ENCODE data around the gene SRSF2. TPM values are rescaled to one million over a fixed set of nuclear protein-coding genes. Genes with fewer than 3 reads are reported as not detected.
"Not testable (repeated sequence)": the region's sequence is repeated elsewhere in the genome, so short reads cannot be mapped to it uniquely, and the experiment has no call there.

SRSF2 gene
- total RNA-seq, 2 donors from 2014 or later = 254 to 438 TPM

- Mint-ChIP-seq H3K4me1 (peaks cover 29% of the 10 kb centered on the region), H3K9me3 (no peaks in the 10 kb centered on the region), H3K27me3 (no peaks in the 10 kb centered on the region), H3K36me3 (ENCODE audit: low read depth) (peaks cover 100% of the 10 kb centered on the region), H3K4me3 (no peak overlapping the region), H3K27ac (no peak overlapping the region)
- no peak for ATAC-seq (replicated peaks)
Observed at GRCh38 chr17:76718516-76718915, 18.6 kb downstream of the SRSF2 start.

- H3K36me3 Mint-ChIP-seq (ENCODE audit: low read depth) = peaks cover 95% of the 10 kb centered on the region
- H3K4me3 Mint-ChIP-seq = peak overlapping the region; percentile 67
- peak overlapping the region; percentile 84 for H3K27ac Mint-ChIP-seq
- peaks cover 31% of the 10 kb centered on the region for H3K4me1 Mint-ChIP-seq
- H3K27me3 Mint-ChIP-seq = no peaks in the 10 kb centered on the region
- ATAC-seq (replicated peaks) = no peak
- no peaks in the 10 kb centered on the region for H3K9me3 Mint-ChIP-seq
Observed at GRCh38 chr17:76716839-76717215, 20.3 kb downstream of the SRSF2 start.

DNA sequence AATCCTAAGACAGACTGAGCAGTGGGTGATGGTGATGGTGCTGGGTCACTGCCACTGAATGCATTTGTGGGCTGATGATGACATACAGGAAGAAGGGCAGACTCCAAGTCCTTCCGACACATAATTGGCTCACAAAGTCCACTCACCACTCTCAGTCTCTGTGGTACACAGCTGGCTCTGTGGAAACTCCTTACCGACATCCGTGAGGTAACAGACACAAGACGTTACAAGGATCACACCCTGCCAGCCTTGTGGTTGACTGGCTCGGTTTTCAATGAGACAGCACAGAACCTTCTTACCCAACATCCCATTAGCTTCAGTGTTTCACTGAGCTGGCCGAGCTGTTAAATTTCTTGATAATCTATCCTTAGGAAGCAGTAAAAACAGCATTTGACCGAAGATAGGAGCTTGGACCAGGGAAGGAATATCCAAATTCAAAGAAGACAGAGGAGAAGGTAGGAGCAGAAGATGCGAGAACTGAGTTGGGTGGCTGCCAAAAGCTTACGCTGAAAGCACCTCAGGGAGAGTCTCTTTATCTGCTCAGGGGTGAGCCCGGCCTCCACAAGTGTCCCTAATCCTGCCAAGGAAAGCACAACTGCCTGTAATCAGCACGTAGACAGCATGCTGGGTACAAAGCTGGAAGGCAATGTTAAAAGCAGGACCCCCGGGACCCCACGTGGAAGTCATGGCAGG, 20.8 kb downstream of the SRSF2 start:
- Mint-ChIP-seq H3K4me1 (peaks cover 27% of the 10 kb centered on the region), H3K4me3 (peak overlapping the region; percentile 67), H3K27me3 (no peaks in the 10 kb centered on the region), H3K9me3 (no peaks in the 10 kb centered on the region), H3K36me3 (ENCODE audit: low read depth) (peaks cover 94% of the 10 kb centered on the region), H3K27ac (peak overlapping the region; percentile 84)
- peak; percentile 94 for ATAC-seq (replicated peaks)

DNA sequence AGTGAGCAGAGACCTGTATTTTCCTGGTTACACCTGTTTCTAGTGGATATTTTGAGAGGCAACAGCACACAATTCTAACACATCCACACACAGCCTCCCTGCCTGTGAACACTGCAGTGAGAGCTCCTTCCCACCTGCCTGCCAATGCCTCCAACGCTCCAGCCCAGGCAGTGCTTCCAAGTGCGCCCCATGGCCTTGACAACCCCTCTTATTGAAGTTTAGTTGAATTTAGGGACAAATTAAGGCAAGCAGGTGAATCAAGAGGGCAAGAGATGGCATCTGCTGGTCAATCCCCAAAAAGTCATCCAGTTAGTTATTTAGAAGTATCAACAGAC, 21.7 kb downstream of the SRSF2 start:
- H3K4me1 Mint-ChIP-seq = peaks cover 27% of the 10 kb centered on the region
- no peaks in the 10 kb centered on the region for H3K9me3 Mint-ChIP-seq
- H3K27me3 Mint-ChIP-seq = no peaks in the 10 kb centered on the region
- H3K27ac Mint-ChIP-seq = peak overlapping the region; percentile 84
- H3K4me3 Mint-ChIP-seq = peak overlapping the region; percentile 67
- no peak for ATAC-seq (replicated peaks)
- peaks cover 86% of the 10 kb centered on the region for H3K36me3 Mint-ChIP-seq (ENCODE audit: low read depth)

DNA sequence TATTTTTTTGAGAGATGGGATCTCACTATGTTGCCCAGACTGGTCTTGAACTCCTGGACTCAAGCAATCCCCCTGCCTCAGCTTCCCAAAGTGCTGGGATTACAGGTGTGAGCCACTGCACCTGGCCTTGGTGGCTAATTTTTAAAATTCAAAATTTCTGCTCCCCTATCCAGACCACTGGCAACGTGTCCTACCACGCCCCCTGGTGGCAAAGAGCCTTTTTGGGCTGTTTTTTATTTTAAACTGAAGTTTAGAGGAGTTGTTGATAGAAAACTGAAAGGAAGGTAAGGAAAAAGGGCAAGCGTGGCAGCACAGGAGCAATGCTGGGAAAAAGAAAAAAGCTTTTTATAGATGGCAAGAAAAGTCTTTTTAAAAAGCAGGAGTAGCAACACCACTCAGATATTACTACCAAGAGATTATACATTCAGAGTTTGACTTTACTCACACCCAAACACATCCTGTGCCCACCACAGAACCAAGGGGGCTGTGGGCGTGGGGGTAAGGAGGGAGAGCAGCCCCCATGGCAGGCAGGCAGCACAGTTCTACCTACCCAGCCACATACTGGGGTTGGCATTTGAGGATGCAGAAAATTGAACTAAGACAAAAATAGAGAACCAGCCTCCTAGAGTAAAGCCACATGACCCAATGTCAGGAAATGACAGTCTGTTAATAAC, 22.2 kb downstream of the SRSF2 start:
- Mint-ChIP-seq H3K4me3 (peak overlapping the region; percentile 67), H3K36me3 (ENCODE audit: low read depth) (peaks cover 81% of the 10 kb centered on the region), H3K27me3 (no peaks in the 10 kb centered on the region), H3K4me1 (peaks cover 27% of the 10 kb centered on the region), H3K9me3 (no peaks in the 10 kb centered on the region), H3K27ac (peak overlapping the region; percentile 60)
- ATAC-seq (replicated peaks) = no peak

DNA sequence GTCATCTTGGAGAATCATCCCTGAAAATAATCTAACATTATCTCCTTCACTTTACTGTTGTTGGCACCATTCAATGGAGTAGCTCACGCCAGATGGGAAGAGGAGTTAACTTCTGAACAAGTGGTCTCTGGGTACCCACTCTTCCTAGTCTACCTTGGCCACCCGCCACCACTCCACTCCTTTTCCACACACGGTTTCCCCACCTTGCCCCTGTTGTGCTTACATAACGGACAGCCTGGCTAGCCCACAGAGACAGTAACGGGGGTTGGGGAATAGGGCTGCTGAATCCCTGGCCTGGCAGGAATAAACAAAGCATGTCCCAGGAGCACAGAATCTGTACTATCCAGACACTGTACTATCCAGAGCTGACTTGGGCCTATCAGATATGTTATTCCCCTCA, 22.8 kb downstream of the SRSF2 start:
- Mint-ChIP-seq H3K27me3 (no peaks in the 10 kb centered on the region), H3K9me3 (no peaks in the 10 kb centered on the region), H3K27ac (peak overlapping the region; percentile 60), H3K4me1 (peaks cover 27% of the 10 kb centered on the region), H3K4me3 (no peak overlapping the region), H3K36me3 (ENCODE audit: low read depth) (peaks cover 75% of the 10 kb centered on the region)
- ATAC-seq (replicated peaks) = no peak

- peaks cover 69% of the 10 kb centered on the region for H3K36me3 Mint-ChIP-seq (ENCODE audit: low read depth)
- H3K4me3 Mint-ChIP-seq = no peak overlapping the region
- no peak for ATAC-seq (replicated peaks)
- H3K9me3 Mint-ChIP-seq = no peaks in the 10 kb centered on the region
- no peaks in the 10 kb centered on the region for H3K27me3 Mint-ChIP-seq
- H3K4me1 Mint-ChIP-seq = peaks cover 27% of the 10 kb centered on the region
- H3K27ac Mint-ChIP-seq = no peak overlapping the region
Observed at GRCh38 chr17:76713765-76714164, 23.4 kb downstream of the SRSF2 start.

- Mint-ChIP-seq H3K4me1 (peaks cover 27% of the 10 kb centered on the region), H3K36me3 (ENCODE audit: low read depth) (peaks cover 55% of the 10 kb centered on the region)
- not testable (repeated sequence) for H3K9me3 Mint-ChIP-seq; ATAC-seq (replicated peaks); H3K27me3 Mint-ChIP-seq; H3K27ac Mint-ChIP-seq; H3K4me3 Mint-ChIP-seq
Observed at GRCh38 chr17:76712321-76712720, 24.8 kb downstream of the SRSF2 start.

DNA sequence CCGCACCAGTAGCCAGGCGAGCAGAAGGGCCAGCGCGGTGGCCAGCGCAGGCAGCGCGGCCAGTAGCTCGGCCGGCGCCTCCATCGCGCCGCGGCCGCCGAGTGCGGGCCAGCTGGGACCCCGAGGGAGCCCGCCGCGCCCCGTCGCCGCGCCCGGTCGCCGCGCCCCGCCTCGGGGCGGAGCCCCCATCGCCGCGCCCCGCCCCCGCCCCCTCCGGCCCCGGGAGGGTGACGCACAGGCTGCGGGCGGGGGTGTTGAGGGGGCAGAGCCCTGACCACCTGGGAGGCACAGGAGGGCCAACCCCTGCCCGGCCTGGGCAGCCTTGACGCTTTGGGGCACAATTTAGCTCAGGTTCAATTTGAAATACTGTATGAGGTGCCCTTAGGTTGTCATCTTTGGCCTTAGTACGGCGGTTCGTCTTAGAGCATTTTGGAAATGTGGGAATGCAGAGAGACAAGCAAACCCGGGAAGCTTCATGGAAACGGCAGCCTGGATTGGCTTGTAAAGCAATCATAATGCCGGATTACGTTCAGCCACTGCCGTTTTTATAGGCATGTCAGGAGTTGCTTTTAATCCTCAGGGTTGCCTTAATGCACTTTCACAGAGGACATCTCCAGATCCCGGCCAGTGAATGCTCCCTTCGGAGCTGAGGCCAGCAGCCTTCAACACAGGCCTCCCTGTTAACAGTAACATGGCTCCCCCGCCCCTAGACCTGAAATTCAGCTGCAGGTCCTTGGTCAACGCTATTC, 26.1 kb downstream of the SRSF2 start, which contains the start of gene MXRA7:
TSS of gene MXRA7 (minus strand) at position 103 of the 749 bp plus-strand sequence. CDS start at position 84, 19 bp downstream.
- no peak within 1 kb of the TSS for H3K27ac Mint-ChIP-seq
- H3K27me3 Mint-ChIP-seq = no peaks in the 10 kb centered on the region
- peaks cover 42% of the 10 kb centered on the region for H3K36me3 Mint-ChIP-seq (ENCODE audit: low read depth)
- peaks cover 20% of the 10 kb centered on the region for H3K4me1 Mint-ChIP-seq
- no peaks in the 10 kb centered on the region for H3K9me3 Mint-ChIP-seq
- peak; percentile 83 for ATAC-seq (replicated peaks)
- H3K4me3 Mint-ChIP-seq = peak within 1 kb of the TSS; percentile 71

GRCh38 chr17:76709951-76710862, 26.9 kb downstream of the SRSF2 start:
- H3K9me3 Mint-ChIP-seq, H3K27me3 Mint-ChIP-seq, H3K27ac Mint-ChIP-seq: not testable (repeated sequence)
- Mint-ChIP-seq H3K4me1 (peaks cover 15% of the 10 kb centered on the region), H3K36me3 (ENCODE audit: low read depth) (peaks cover 34% of the 10 kb centered on the region), H3K4me3 (peak overlapping the region; percentile 56)
- peak; percentile 43 for ATAC-seq (replicated peaks)

DNA sequence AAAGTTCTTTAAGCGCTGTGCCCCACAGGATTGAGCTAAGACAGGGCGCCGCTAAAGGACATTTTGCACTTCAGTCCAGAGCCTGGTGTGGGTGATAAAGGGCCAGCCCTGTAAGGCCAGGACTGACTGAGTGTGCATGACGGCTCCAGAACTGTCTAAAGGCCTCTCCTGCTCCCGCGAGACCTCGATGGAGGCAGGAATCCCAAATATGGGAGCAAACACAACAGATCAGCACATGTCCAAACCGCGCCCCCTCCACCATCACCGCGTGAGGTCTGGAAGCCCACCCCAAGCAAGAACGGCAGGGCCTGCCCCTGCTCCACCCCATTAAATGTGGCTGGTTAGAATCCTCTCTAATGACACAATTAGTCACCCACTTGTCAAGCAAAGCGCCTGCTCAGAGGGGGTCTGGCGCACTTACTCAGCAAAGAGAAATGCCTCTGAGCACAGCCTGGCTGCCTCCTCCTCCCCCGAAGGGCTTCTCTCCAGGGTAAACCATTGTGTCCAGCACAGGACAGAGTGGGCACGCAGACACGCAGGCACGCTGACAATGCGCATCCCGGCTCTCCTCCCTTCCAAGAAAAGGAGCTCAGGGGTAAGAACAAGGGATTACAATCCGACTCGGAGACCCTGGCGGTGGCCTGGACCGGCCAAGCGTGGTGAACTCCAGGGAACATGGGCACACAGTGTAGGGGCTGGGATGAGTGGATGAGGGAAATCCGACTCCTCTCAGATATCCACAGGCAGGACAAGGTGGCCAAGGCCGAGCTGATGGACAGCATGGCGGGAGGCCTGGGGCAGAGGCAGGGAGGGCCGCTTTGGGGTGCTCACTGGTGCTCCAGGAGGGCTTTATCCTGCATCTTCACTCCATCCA, 27.8 kb downstream of the SRSF2 start:
- Mint-ChIP-seq H3K9me3 (no peaks in the 10 kb centered on the region), H3K4me3 (peak overlapping the region; percentile 56), H3K27ac (no peak overlapping the region), H3K36me3 (ENCODE audit: low read depth) (peaks cover 25% of the 10 kb centered on the region), H3K27me3 (no peaks in the 10 kb centered on the region), H3K4me1 (peaks cover 10% of the 10 kb centered on the region)
- no peak for ATAC-seq (replicated peaks)

DNA sequence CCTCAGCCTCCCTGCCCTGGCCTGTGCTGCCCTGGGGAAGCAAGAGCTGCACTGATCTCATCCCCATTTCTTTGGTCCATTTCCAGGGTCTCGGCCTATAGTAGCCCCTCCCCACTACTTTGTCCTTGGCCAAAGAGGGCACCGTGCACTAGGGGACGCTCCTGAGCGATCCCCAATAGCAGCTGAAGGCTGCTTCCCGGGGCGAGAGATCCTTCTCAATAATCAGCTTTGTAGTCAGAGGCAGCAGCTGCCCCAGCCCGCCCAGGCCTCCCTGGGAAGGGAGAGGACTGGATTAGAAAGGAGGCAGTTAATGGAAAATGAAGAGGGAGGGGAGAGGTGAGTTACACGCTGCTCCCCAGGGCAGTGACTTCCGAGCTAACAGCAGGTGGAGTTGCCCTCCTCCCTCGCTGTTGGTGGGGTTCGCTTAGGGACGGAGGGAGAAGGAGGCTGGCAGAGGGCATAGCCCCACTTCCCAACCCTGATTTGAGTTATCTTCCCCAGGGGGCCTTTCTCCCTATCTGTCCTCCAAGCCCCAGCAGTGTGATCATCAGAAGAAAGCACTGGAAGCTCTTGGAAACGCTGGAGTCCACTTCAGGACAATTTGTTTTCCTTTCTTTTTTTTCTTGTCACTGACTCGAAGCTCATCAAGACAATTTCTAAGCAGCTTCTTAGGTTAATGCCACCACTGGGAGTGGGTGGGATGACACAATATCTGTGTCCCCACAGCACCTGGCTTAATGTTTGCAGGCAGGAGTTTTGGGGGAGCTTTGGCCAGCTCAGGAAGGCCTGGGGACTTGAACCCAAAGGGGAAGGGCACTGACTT, 28.9 kb downstream of the SRSF2 start:
- H3K27ac Mint-ChIP-seq = no peak overlapping the region
- peaks cover 14% of the 10 kb centered on the region for H3K36me3 Mint-ChIP-seq (ENCODE audit: low read depth)
- no peaks in the 10 kb centered on the region for H3K27me3 Mint-ChIP-seq
- H3K4me1 Mint-ChIP-seq = no peaks in the 10 kb centered on the region
- ATAC-seq (replicated peaks) = no peak
- H3K4me3 Mint-ChIP-seq = peak overlapping the region; percentile 56
- no peaks in the 10 kb centered on the region for H3K9me3 Mint-ChIP-seq

- Mint-ChIP-seq H3K4me1 (no peaks in the 10 kb centered on the region), H3K36me3 (ENCODE audit: low read depth) (peaks cover 5% of the 10 kb centered on the region), H3K9me3 (no peaks in the 10 kb centered on the region), H3K4me3 (no peak overlapping the region), H3K27me3 (no peaks in the 10 kb centered on the region), H3K27ac (no peak overlapping the region)
- no peak for ATAC-seq (replicated peaks)
Observed at GRCh38 chr17:76706817-76707216, 30.3 kb downstream of the SRSF2 start.

Data from activated T-helper 17 cell treated with anti-CD3 and anti-CD28 coated beads, Interleukin-2, amount 50 U/mL, for 72 hours (primary cell).